Lung (tissue), 12 donors: ENCODE measurements around the gene VBP1. TPM values are rescaled to one million over a fixed set of nuclear protein-coding genes. Genes with fewer than 3 reads are reported as not detected.

Experiments used
- ATAC-seq: fragments of 200-7000 bp; cut with Tn5 transposase; one replicate; pipeline ENCODE4 v1.9.1; 2020; ENCODE audit warnings: moderate number of reproducible peaks; ENCODE audit not compliant: insufficient read depth, low FRiP score
- DNase-seq, 3 donors: peaks; one replicate each; pipeline ENCODE4 v3.0.0-alpha.2; 2013 to 2017
- H3K27ac ChIP-seq, 2 donors: one replicate each; pipeline ENCODE4 v1.5.1; 2013; ENCODE audit warnings: mild to moderate bottlenecking in 2 of 2, moderate library complexity in 2 of 2, control low read depth in 1 of 2, inconsistent platforms in 1 of 2, low read depth in 1 of 2, low read length in 1 of 2
- H3K27me3 ChIP-seq, 3 donors: one replicate each; pipeline ENCODE4 v1.5.1; 2013; ENCODE audit warnings: low read length in 2 of 3; ENCODE audit not compliant: control insufficient read depth in 3 of 3, insufficient read depth in 3 of 3
- H3K36me3 ChIP-seq, 4 donors: one replicate each; pipeline ENCODE4 v1.5.1; 2013; ENCODE audit warnings: low read length in 4 of 4, mild to moderate bottlenecking in 1 of 4, moderate library complexity in 1 of 4; ENCODE audit not compliant: control insufficient read depth in 4 of 4, insufficient read depth in 4 of 4
- H3K4me1 ChIP-seq, 5 donors: one replicate each; pipeline ENCODE4 v1.5.1; 2013; ENCODE audit warnings: low read length in 5 of 5, mild to moderate bottlenecking in 2 of 5, moderate library complexity in 1 of 5; ENCODE audit not compliant: control insufficient read depth in 5 of 5, insufficient read depth in 5 of 5
- H3K4me3 ChIP-seq: one replicate; pipeline ENCODE4 v1.5.1; 2013; ENCODE audit warnings: mild to moderate bottlenecking, control low read depth, moderate library complexity
- H3K9ac ChIP-seq, 2 donors: one replicate each; pipeline ENCODE4 v1.5.1; 2013; ENCODE audit warnings: low read length in 2 of 2, control low read depth in 1 of 2; ENCODE audit not compliant: insufficient read depth in 1 of 2
- H3K9me3 ChIP-seq, 4 donors: one replicate each; pipeline ENCODE4 v1.5.1; 2013; ENCODE audit warnings: low read length in 3 of 4, mild to moderate bottlenecking in 1 of 4, moderate library complexity in 1 of 4; ENCODE audit not compliant: control insufficient read depth in 4 of 4, insufficient read depth in 3 of 4
- CTCF ChIP-seq: IDR thresholded peaks from 2 replicates; pipeline ENCODE4 v1.5.1; 2012; ENCODE audit warnings: mild to moderate bottlenecking; ENCODE audit errors: control extremely low read depth, extremely low read depth
- WGBS, 2 donors: extraction: QIAGEN DNeasy Blood & Tissue Kit; methylation state at CpG; one replicate each; pipeline ENCODE4 v1.1.7; 2013; 5-methylcytosine and 5-hydroxymethylcytosine counted together
- polyA plus RNA-seq, 2 donors: library from polyadenylated mRNA; stranded (reverse); fragments of 200-250 nt; gene quantifications; one replicate each; pipeline ENCODE4 v1.2.1, GENCODE V29; 2013
- total RNA-seq, 2 donors: library from RNA; depleted of rRNA in 1 of 2; stranded (reverse); fragments of >200 nt in 1 of 2; gene quantifications; one replicate each; pipeline ENCODE4 v1.2.1, GENCODE V29; 2014 to 2021
- donor health status: control.
- donor health status: control.
- donor health status: Bipolar disorder and iron deficiency.
- donor health status: healthy.
- donor health status: DM: yes; HTN: yes; CAD: no.

Gene VBP1
- total and polyA plus RNA-seq, 4 donors, result 21.7 to 50.7 (median 34.5) TPM

- WGBS, 2 donors, result 65 to 80% methylated on average over 1 of the region's 1 CpG
Measured at GRCh38 chrX:155246748-155247147, 30.5 kb downstream of the VBP1 start.

GRCh38 chrX:155247497-155247896 lies 31.2 kb downstream of the VBP1 start:
- Histone ChIP-seq H3K27me3 (no peaks in the 10 kb centered on the region), H3K9me3 (peaks cover 0 to 4% (median 0%) of the 10 kb centered on the region in 4 donors), H3K36me3 (no peaks in the 10 kb centered on the region), H3K9ac (no peak overlapping the region), H3K4me1 (no peaks in the 10 kb centered on the region), H3K27ac (no peak overlapping the region), H3K4me3 (no peak overlapping the region)
- DNase-seq, result no peak
- 66 to 82% methylated on average over 4 of the region's 4 CpGs for WGBS, 2 donors
- no peak for TF ChIP-seq CTCF
- ATAC-seq, result no peak

More at GRCh38 chrX:155246748-155247147, 30.5 kb downstream of the VBP1 start:
- Histone ChIP-seq H3K4me3 (no peak overlapping the region), H3K4me1 (no peaks in the 10 kb centered on the region), H3K9me3 (peaks cover 0 to 4% (median 0%) of the 10 kb centered on the region in 4 donors), H3K27ac (no peak overlapping the region), H3K9ac (no peak overlapping the region), H3K27me3 (no peaks in the 10 kb centered on the region), H3K36me3 (no peaks in the 10 kb centered on the region)
- DNase-seq (no peak), ATAC-seq (no peak)
- TF ChIP-seq CTCF, result no peak

GRCh38 chrX:155251391-155251790 lies 35.1 kb downstream of the VBP1 start:
- H3K4me1 ChIP-seq, result no peaks in the 10 kb centered on the region
- H3K9ac ChIP-seq, result no peak overlapping the region
- H3K9me3 ChIP-seq, result no peaks in the 10 kb centered on the region
- H3K4me3 ChIP-seq, result no peak overlapping the region
- no peaks in the 10 kb centered on the region for H3K36me3 ChIP-seq
- ATAC-seq, result no peak
- TF ChIP-seq CTCF, result no peak
- H3K27me3 ChIP-seq, result no peaks in the 10 kb centered on the region
- no peak for DNase-seq
- WGBS, 2 donors, result 38 to 81% methylated on average over 1 of the region's 1 CpG
- no peak overlapping the region for H3K27ac ChIP-seq

- 54 to 89% methylated on average over 3 of the region's 3 CpGs for WGBS, 2 donors
- no peak overlapping the region for H3K27ac ChIP-seq
- peaks cover 0 to 4% (median 0%) of the 10 kb centered on the region in 3 donors for H3K27me3 ChIP-seq
- no peaks in the 10 kb centered on the region for H3K36me3 ChIP-seq
- DNase-seq, result no peak
- peaks cover 0 to 3% (median 0%) of the 10 kb centered on the region in 4 donors for H3K9me3 ChIP-seq
- no peak for ATAC-seq
- H3K9ac ChIP-seq, result no peak overlapping the region
- no peaks in the 10 kb centered on the region for H3K4me1 ChIP-seq
- TF ChIP-seq CTCF, result no peak
- no peak overlapping the region for H3K4me3 ChIP-seq
Measured at GRCh38 chrX:155259752-155260151, 43.5 kb downstream of the VBP1 start.
